ENCODE measurements around the gene DDX46. TPM values are rescaled to one million over a fixed set of nuclear protein-coding genes. Genes with fewer than 3 reads are reported as not detected.

The DDX46 gene
- total RNA-seq, 4 donors from 2014 or later: 21.8 to 68.5 (median 33.1) TPM

DNA sequence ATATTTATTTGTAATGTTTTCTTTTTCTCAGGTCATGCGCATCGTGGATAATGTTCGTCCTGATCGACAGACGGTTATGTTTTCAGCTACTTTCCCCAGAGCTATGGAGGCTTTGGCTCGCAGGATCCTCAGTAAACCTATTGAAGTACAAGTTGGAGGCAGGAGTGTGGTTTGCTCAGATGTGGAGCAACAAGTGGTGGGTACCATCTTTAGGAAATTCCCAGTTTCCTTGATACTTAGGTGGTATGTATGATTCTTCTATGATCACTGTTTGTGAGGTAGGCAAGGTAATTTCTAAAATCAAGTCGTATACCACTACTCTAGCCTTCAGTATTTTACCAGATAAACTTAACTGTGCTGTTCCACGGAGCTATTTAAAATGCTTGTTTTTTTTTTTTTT, 36.2 kb downstream of the DDX46 start:
- Histone ChIP-seq H3K27me3 (no peaks in the 10 kb centered on the region), H3K4me3 (no peak overlapping the region), H3K9me3 (no peaks in the 10 kb centered on the region), H3K4me1 (no peaks in the 10 kb centered on the region), H3K36me3 (peaks cover 95% of the 10 kb centered on the region), H3K27ac (no peak overlapping the region)
- no peak for TF ChIP-seq POLR2AphosphoS5 (IDR thresholded peaks at IDR 0.05)
- no peak for TF ChIP-seq POLR2A (IDR thresholded peaks at IDR 0.05)
- TF ChIP-seq EP300 (IDR thresholded peaks at IDR 0.05): no peak
- TF ChIP-seq, protein P1, sequence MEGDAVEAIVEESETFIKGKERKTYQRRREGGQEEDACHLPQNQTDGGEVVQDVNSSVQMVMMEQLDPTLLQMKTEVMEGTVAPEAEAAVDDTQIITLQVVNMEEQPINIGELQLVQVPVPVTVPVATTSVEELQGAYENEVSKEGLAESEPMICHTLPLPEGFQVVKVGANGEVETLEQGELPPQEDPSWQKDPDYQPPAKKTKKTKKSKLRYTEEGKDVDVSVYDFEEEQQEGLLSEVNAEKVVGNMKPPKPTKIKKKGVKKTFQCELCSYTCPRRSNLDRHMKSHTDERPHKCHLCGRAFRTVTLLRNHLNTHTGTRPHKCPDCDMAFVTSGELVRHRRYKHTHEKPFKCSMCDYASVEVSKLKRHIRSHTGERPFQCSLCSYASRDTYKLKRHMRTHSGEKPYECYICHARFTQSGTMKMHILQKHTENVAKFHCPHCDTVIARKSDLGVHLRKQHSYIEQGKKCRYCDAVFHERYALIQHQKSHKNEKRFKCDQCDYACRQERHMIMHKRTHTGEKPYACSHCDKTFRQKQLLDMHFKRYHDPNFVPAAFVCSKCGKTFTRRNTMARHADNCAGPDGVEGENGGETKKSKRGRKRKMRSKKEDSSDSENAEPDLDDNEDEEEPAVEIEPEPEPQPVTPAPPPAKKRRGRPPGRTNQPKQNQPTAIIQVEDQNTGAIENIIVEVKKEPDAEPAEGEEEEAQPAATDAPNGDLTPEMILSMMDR (IDR thresholded peaks at IDR 0.05): no peak
- no peak for DNase-seq (ENCODE audit: low spot score in 2 of 2)
- WGBS: 94% methylated on average over 8 of the region's 8 CpGs

DNA sequence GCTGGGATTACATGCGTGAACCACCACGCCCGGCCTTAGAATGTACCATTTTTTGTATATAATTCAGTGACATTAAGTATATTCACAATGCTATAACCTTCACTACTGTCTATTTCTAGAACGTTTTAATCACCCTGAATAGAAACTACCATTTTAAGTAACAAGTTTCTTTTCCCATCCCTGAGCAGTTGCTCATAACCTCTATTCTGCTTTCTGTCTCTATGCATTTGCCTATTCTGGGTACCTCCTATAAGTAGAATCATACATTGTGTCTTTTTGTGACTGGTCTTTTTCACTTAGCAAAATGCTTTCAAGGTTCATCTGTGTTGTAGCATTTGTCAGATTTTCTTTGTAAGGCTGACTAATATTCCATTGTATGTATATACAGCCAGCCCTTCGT, 39.9 kb downstream of the DDX46 start:
- no peaks in the 10 kb centered on the region for H3K4me1 ChIP-seq
- TF ChIP-seq, protein P1 (IDR thresholded peaks at IDR 0.05): no peak
- no peak for TF ChIP-seq POLR2AphosphoS5 (IDR thresholded peaks at IDR 0.05)
- TF ChIP-seq POLR2A (IDR thresholded peaks at IDR 0.05): no peak
- TF ChIP-seq EP300 (IDR thresholded peaks at IDR 0.05): no peak
- no peaks in the 10 kb centered on the region for H3K27me3 ChIP-seq
- 83% methylated on average over 5 of the region's 5 CpGs for WGBS
- no peak overlapping the region for H3K27ac ChIP-seq
- no peak overlapping the region for H3K4me3 ChIP-seq
- peaks cover 68% of the 10 kb centered on the region for H3K36me3 ChIP-seq
- no peaks in the 10 kb centered on the region for H3K9me3 ChIP-seq
- no peak for DNase-seq (ENCODE audit: low spot score in 2 of 2)

DNA sequence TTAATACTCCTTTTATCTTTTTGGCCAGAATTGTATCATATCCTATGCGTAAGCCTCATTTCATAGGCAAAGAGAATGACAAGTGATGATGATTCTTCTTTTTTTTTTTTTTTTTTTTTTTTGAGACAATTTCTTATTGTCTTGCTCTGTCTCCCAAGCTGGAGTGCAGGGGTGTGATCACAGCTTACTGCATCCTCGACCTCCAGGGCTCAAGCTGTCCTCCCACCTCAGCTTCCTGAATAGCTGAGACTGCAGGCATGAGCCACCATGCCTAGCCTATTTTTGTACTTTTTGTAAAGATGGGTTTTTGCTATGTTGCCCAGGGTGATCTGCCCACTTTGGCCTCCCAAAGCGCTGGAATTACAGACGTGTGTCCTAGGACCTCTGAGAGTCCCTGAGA, 45.2 kb downstream of the DDX46 start:
- Histone ChIP-seq H3K9me3 (no peaks in the 10 kb centered on the region), H3K36me3 (peaks cover 43% of the 10 kb centered on the region), H3K4me1 (no peaks in the 10 kb centered on the region), H3K27ac (no peak overlapping the region), H3K4me3 (no peak overlapping the region), H3K27me3 (no peaks in the 10 kb centered on the region)
- TF ChIP-seq POLR2AphosphoS5 (IDR thresholded peaks at IDR 0.05) (no peak), POLR2A (IDR thresholded peaks at IDR 0.05) (no peak)
- no peak for DNase-seq (ENCODE audit: low spot score in 2 of 2)
- WGBS: 85% methylated on average over 4 of the region's 4 CpGs

DNA sequence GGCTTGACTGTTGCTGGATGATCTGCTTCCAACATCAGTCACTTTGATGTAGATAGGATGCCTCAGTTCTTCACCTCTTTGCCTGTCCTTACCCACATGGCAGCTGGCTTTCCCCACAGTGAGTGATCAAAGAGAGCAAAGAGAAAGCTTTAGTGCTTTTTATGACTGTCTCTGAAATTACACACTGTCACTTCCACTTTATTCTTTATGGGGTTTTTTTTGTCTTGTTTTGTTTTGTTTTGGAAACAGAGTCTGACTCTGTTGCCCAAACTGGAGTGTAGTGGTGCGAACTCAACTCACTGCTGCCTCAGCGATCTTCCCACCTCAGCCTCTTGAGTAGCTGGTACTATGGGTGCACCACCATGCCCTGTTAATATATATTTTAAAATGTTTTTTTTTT, 54.8 kb downstream of the DDX46 start:
- Histone ChIP-seq H3K27ac (no peak overlapping the region), H3K9me3 (no peaks in the 10 kb centered on the region), H3K4me3 (no peak overlapping the region), H3K4me1 (no peaks in the 10 kb centered on the region), H3K36me3 (peaks cover 91% of the 10 kb centered on the region), H3K27me3 (no peaks in the 10 kb centered on the region)
- 88% methylated on average over 2 of the region's 2 CpGs for WGBS
- no peak for DNase-seq (ENCODE audit: low spot score in 2 of 2)
- no peak for TF ChIP-seq POLR2AphosphoS5 (IDR thresholded peaks at IDR 0.05)
- TF ChIP-seq EP300 (IDR thresholded peaks at IDR 0.05): no peak
- TF ChIP-seq, protein P1 (IDR thresholded peaks at IDR 0.05): no peak
- TF ChIP-seq POLR2A (IDR thresholded peaks at IDR 0.05): no peak

DNA sequence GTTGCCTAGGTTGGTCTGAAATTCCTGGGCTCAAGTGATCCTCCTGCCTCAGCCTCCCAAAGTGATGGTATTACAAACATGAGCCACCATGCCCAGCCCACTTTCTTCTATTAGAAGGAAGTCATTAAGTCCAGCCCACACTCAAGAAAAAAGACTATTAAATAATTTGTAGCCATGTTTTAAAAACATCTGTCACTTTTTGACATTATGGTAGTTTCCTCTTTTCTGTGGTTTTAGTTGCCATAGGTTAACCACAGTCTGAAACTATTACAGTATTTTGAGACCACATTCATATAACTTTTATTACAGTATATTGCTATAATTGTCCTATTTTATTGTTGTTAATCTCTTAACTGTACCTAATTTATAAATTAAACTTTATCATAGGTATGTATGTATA, 55.2 kb downstream of the DDX46 start:
- H3K27ac ChIP-seq: no peak overlapping the region
- H3K9me3 ChIP-seq: no peaks in the 10 kb centered on the region
- no peak for TF ChIP-seq POLR2A (IDR thresholded peaks at IDR 0.05)
- TF ChIP-seq POLR2AphosphoS5 (IDR thresholded peaks at IDR 0.05): no peak
- TF ChIP-seq, protein P1 (IDR thresholded peaks at IDR 0.05): no peak
- TF ChIP-seq EP300 (IDR thresholded peaks at IDR 0.05): no peak
- H3K4me1 ChIP-seq: no peaks in the 10 kb centered on the region
- peaks cover 91% of the 10 kb centered on the region for H3K36me3 ChIP-seq
- H3K27me3 ChIP-seq: no peaks in the 10 kb centered on the region
- H3K4me3 ChIP-seq: no peak overlapping the region
- no peak for DNase-seq (ENCODE audit: low spot score in 2 of 2)

DNA sequence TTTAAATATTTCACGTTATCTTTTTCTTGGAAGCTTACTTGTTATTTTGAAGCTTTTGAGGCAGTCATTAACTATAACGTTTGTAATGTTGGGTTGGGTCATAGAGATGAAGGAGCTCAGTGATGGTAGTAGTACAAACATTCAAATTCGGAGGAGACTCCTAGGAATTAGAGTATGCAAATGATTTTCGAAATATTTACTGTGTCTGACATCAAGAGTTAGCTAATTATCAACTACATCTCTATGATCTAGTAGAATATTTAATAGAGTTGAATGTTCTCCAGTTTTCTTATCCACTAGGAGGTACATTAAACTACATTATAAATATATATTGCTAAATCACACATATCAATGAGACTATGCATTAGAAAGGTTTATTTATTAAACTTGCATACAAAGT, 58.4 kb downstream of the DDX46 start:
- H3K4me1 ChIP-seq: no peaks in the 10 kb centered on the region
- no peaks in the 10 kb centered on the region for H3K9me3 ChIP-seq
- no peak for DNase-seq (ENCODE audit: low spot score in 2 of 2)
- H3K36me3 ChIP-seq: peaks cover 93% of the 10 kb centered on the region
- no peak overlapping the region for H3K4me3 ChIP-seq
- no peak for TF ChIP-seq EP300 (IDR thresholded peaks at IDR 0.05)
- no peak for TF ChIP-seq POLR2AphosphoS5 (IDR thresholded peaks at IDR 0.05)
- TF ChIP-seq, protein P1 (IDR thresholded peaks at IDR 0.05): no peak
- no peak for TF ChIP-seq POLR2A (IDR thresholded peaks at IDR 0.05)
- H3K27ac ChIP-seq: no peak overlapping the region
- no peaks in the 10 kb centered on the region for H3K27me3 ChIP-seq
- 87% methylated on average over 4 of the region's 4 CpGs for WGBS
